GM21786 (cell line): ENCODE results near the gene YOD1.
"Not testable (repeated sequence)": the region's sequence is repeated elsewhere in the genome, so short reads cannot be mapped to it uniquely, and the experiment has no call there.

Experiments used
- ATAC-seq: cut with Tn5 transposase; IDR thresholded peaks from one replicate; pipeline ENCODE4 v1.9.1; 2021; ENCODE audit not compliant: unreplicated experiment

The YOD1 gene

GRCh38 chr1:207050480-207051190, 373 bp downstream of the YOD1 start:
- peak; percentile 56 for ATAC-seq

DNA sequence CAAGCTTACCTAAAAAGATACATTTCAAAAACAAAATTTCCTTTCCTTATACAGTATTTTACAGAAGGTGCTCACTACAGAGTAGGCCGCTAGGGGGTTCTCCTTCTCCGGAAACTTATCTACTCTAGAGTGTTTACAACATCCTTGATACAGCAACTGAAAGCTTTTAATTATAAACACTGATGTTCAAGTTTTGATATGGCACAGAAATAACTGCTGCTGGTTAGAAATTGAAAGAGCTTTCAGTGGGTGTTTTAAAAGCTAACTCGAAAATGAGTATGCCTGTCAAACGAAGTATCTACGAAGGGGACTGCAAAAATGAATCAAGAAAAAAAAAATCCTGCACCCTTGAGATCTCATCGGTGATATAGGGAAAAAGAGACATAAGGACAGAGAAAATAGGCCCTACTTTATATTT, 1.0 kb downstream of the YOD1 start:
- peak; percentile 33 for ATAC-seq

GRCh38 chr1:207049514-207049913, 1.5 kb downstream of the YOD1 start:
- no peak for ATAC-seq

DNA sequence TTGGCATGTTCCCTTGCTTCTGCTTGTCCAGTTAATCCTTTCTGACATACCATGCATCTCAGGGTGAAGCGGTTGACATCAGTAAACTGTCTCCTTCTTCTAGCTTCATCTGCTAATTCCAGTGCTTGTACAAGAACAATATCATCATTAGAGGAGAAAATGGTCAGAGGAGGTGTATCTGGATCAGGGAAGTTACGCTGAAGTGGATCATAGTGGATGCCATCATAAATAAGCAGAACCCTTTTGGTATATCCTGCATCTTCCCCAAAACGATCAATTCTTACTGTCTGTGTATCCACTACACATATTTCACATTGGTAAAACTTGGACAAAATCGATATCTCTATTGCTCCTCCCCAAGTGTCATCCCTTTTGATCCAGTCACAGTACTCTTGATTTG, 2.0 kb downstream of the YOD1 start:
- ATAC-seq, result no peak

DNA sequence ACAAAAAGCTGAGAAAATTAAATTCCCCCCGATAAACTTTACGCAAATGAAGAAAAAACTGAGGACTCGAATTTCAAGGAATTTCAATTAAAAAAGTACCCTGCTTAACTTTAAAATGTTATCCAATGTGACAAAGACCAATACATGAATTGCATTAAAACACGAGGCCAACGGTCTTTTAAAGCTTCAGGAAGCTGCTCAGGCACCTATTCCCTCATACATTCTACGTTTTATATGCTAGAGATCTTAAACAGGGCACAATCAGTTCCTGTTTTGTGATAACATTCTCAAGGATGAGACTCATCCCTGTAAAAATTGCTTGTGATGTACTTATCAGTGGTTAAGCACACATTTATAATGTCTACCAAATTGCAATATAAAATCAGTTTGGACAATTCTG, 3.0 kb downstream of the YOD1 start:
- ATAC-seq, result no peak

DNA sequence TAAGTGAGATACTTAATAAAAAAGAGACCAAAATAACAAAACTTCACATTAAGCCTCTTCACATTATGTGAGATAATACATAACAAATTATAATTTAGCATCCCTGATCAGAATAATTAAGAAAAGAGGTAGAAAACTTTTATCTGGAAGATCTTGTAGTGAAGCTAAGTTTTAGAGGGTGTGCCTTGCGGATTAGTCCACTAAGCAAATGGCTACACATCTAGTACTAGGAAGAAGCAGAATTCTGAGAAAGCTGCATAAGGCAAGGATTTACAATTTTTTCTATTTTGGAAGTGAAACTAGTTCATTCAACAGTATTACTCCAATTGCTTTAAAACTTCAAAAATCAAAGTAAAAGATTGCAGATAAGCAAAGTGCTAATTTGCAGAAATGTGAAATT, 3.5 kb downstream of the YOD1 start:
- no peak for ATAC-seq

DNA sequence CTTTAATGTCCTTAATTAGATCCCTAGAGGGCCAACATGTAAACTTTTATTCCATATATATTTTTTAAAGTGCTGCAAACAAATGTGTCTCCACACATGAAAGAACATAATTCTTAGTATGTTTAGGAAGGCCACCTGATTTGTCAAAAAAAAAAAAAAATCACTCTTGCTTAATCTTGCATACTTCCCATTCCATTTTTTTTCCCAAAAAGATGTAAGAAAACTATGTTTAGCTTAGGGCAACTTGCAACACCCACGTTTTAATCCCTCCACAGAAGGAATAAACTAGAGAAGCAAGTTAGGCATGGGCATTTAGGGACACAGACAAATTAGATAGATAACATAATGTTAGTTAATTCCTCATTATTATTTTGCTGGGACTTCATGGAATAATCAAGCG, 5.6 kb downstream of the YOD1 start:
- no peak for ATAC-seq

GRCh38 chr1:207041397-207041796, 9.6 kb downstream of the YOD1 start:
- not testable (repeated sequence) for ATAC-seq

- ATAC-seq, result no peak
Measured at GRCh38 chr1:207040181-207040533, 10.9 kb downstream of the YOD1 start.

- ATAC-seq, result no peak
Measured at GRCh38 chr1:207039380-207040180, 11.4 kb downstream of the YOD1 start.

- ATAC-seq, result no peak
Measured at GRCh38 chr1:207036865-207037264, 14.1 kb downstream of the YOD1 start.

DNA sequence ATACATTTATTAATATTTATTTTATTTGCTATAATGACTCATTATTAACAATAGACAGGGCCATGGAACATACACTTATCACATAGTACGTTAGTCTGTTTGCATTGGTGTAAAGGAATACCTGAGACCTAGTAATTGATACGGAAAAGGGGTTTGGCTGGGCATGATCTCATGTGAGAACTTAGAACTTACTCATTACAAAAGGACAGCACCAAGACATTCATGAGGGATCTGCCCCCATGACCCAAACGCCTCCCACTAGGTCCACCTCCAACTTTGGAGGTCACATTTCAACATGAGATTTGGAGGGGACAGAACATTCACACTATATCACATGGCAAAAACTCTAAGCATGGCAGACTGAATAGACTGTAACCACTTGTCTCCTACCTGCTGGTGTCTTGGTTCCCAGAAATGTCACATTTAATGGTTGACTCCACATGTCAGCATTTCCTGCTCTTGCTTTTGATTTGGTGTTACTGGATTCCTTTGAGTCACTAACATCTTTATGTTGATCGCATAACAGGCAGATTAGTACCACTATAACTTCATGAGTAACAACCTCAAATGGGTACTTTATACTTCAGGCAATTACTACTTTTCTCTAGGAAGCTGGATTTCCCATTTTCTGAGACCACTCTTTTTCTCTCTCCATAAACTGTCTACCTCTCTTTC, 15.0 kb downstream of the YOD1 start:
- ATAC-seq, result no peak

DNA sequence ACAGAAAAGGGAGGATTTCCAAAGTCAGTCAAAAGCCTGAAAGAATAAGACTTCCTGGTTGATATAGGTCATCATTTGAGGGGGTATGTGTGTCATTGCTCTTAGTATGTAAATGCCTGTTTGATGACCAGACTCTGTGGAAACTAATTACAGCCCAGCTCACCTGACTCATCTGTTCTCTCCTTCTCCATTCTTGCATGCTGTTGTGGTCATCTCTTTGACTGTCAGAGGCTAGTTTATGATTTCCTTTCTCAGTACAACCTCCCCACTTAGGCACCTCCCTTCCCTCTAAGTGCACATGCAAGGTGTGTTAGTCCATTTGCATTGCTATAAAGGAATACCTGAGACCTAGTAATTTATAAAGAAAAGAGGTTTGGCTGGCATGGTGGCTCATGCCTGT, 16.0 kb downstream of the YOD1 start:
- ATAC-seq, result no peak

- ATAC-seq, result no peak
Measured at GRCh38 chr1:207034208-207034607, 16.8 kb downstream of the YOD1 start.

GRCh38 chr1:207033302-207033701, 17.7 kb downstream of the YOD1 start:
- ATAC-seq, result no peak

DNA sequence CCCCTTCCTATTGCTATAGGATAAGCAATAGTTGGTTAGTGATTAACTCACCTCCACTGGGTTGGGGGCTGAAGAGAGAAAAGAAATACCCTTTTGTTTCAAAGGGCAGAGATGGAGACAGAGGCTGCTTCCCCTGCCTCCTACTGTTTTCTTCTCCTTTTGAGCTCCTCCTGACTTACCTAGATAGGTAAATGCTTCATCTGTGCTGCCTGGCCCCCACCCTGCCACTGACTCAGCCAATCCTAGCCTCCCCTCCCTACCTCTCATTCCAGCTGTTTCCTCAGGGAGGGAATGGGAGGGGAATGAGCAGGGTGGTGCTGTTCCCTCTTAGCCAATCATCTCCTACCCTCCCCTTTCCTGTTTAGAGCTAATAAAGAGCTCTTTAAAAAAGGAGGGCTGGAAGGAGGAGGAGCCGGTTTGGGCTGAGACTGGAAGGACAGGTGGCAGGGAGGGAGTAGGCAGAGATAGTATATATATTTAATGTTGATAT, 18.4 kb downstream of the YOD1 start, which contains the start of gene C1orf116:
Gene C1orf116, minus strand, starts transcription at position 229 of the 490 bp plus-strand sequence. CDS start 5,158 bp downstream, outside the sequence.
- no peak for ATAC-seq

DNA sequence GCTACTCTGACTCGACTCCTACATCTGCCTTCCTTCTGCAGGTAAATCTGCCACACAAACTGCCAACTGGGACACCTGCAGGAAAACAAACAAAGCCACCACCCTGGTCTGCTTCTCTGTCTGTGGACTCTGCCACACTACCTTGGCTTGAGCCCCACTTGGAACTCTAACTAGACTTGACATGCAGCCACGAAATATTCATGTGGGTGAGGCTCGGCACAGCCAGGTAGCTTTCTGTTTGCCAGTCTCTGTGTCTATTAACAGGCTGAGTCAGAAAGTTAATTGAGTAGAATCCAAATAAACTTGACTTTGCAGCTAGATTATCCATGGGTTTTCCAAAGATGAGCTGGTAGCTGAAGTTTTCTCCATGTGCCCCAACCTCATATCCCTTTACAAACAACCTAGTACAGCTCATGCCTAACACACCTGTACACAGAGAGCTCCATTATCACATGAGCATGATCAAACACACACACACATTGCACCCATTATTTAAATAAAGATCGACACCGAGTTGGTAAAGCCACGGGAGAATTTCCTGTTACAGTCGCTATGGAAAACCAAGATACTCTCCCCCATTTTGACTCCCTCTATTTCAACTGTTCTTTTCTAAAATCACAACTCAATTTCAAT, 19.3 kb downstream of the YOD1 start:
- no peak for ATAC-seq

DNA sequence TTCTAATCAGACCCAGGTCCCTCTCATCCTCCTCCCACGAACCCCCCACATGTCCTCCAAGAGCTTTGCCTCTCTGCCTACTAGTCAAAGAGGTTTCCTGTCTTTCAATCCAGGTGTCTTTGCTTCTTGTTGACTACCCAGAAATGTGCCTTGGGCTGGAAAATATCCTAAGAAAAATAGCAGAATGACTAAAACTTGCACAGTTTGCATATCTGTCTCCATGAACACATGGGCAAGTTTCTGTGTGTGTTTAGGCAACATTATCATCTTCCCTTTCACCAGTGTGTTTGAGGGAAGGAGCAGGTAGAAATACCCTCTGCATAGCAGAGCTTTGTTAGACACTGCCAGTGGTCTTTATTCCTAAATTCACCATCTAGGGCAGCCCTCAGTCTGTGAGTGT, 20.0 kb downstream of the YOD1 start:
- ATAC-seq, result no peak

- no peak for ATAC-seq
Measured at GRCh38 chr1:207030522-207031009, 20.4 kb downstream of the YOD1 start.

DNA sequence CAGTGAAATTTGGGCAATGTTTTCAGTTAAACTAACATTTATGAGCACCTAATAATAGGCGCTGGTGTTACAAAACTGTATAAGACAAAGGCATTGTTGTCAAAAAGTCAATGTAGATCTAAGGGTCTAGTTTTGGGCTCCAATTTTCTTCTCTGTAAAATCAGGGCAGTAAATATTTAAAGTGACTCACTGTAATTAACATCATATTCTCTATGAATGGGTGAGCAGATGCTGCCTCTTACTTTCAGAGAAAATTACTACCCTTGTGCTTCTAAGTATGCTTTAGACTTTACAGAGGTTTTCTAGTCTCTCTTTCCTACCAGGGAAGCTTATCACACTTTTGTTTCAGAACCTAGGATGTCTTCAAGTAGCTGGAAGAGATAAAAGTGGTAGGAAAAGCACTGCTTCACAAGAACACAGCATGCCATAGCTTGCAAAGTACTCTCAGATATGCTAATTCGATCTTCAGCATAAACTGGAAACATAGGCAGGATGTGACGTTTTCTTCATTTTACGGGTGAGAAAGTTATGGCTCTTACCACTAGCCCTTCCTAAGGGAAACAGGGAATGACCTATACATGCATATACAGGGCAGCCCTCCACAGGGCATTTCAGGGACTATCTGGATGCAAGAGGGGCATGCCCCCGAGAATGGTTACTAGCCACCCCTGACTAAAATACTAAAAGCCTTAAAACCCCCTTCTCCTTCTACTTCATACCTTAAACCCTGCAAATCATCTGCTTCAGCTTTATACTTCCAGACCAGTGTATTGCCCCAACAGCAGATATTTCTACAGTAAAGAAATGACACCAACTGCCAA, 21.1 kb downstream of the YOD1 start:
- ATAC-seq, result no peak
